ENCODE data around the gene NPAS3.
A peak's percentile ranks its signal among the peaks of the same experiment; 100 is the strongest.

Gene NPAS3

DNA sequence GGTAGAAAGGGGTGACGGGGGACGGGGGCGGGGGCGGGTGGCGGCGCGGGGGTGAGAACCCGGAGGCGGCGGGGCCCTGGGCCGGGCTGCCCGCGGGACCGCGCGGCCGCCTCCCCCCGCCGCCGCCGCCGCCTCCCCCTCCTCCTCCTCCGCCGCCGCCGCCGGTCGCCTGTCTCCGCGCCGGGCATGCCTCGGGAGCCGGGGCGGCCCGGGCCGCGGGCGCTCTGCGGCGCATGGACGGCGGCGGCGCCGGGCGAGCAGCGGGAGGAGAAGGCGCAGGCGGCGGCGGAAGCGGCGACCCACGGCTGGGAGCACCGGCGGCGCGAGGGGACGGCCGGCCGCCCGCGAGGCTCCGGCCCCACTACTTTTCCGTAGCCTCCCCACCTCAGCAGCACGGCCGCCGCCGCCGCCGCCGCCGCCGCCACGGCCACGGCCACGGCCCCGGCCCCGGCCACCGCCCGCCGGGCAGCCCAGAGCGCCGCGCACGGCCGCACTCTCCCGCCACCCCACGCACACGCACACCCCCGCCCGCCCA is at the start of gene NPAS3:
Gene NPAS3, plus strand, starts transcription at position 161 of the 535 bp plus-strand sequence.
- DNase-seq: no peak

DNA sequence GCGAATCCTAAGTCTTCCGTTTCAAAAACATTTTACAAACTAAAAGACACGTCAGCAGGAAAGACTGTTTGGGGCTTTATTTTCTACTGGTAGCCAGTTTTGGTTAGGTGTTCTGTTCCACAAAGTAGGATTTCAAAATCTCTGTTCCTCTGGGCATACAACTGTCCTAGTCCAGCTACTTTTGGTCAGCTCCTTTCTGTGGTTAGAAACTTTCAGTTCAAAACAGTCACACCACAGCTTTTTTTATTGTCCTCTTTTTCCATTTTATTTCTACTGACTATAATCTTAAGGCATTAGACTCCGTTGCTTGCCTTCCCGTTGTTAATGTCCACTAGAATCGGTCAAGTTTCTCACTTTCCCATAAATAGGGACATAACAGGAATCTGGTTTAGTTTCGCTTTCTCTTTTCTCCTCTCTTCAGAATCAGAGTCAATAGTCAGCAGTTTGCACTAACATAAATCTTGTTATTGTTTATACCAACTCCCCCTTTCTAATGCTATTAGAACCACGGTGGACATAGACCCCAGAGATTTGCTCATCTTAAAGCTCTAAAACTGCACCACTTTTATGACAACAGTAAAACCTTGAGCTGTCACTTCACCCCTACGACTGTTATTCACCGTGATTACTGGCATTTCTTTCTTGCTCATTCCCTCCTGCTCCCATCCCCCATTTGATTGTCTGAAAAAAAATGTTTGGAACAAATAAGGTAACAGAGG is 41.5 kb upstream of the NPAS3 start:
- DNase-seq: no peak

DNA sequence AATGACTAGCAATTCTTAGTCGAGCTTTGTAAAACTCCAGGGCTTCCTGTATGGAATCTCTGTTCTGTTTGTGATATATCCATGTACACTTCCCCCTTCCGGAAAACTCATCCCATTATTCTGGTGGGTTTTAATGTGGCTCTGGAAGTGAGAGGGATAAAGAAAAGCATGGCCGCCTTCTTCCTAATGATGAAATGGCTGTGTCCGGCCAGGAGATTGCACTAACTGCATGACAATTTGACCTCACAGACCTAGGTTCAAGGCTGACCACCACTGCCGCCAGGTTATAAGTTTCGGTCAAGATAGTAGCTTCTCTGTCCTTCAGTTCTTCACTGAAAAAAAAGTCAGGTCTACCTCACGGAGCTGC is 41.0 kb upstream of the NPAS3 start:
- no peak for DNase-seq

DNA sequence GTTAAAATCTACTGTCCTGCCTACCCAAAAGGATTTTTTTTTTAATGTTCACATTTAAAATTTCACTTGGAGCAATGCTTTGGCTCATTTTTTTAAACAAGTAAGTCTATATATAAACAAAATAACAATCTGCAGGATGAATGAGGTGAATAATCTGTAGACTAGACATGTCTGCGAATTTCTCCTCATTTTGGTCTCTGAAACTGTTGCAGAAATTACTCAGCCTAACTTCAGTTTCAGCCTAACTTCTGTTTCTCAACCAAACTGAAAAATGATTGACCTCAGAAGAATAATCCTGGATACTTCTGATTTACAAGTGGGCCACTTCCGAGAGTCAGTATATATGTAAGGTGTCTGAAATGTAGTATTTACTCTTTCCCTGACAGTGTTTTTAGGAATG is 39.8 kb upstream of the NPAS3 start:
- DNase-seq: no peak

DNA sequence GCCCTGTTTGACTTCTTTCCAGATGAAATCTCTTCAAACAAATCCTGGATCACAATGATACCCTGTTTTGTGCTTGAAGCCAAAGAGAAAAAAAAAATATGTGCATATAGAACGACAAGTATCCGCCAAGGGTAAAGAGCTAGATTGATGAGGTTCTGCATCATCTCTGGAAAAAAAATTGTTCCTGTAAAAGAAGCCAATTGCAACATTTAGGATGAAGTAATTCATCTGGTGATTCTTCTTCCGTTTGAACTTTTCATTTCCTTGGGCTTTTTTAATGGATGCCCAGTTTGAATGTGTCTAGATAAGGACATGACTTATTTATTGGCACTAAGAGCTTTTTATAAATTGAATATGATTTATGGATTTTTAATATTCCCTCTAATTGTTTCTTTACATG is 38.1 kb upstream of the NPAS3 start:
- DNase-seq: no peak

DNA sequence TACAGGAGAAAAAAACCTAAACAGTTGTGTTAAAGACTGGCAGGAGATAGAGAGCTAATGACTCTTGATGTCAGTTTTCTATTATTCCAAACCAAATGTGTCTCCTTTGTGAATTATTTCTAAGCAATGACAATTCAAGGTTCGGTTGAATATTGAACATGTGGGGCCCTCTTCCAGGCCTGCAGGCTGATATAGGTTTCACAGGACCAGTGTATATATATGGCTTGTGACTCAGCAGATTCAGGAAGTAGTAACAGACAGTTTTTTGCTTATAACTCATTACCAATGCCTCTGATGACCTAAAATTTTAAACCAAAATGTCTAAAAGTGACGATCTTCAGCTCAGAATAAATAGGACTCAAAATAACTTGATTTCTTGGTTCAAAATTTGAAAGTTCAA is 33.7 kb upstream of the NPAS3 start:
- no peak for DNase-seq

DNA sequence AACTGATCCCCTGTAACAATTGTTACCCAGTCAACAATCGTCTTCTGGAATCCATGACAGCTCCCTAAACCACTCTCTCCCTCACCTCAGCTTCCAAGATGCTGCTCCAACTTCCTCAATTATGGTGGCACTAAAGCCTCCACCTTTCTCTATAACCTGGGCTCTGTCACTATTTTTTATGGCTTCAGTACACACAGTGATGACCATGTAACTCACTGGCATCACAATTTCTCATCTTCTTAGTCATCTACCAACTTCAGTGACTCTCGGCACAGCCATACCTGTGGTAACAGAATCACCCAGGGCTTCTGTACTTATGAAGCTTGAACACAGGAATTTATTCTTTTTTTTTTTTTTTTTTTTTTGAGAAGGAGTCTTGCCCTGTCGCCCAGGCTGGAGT is 32.0 kb upstream of the NPAS3 start:
- no peak for DNase-seq

DNA sequence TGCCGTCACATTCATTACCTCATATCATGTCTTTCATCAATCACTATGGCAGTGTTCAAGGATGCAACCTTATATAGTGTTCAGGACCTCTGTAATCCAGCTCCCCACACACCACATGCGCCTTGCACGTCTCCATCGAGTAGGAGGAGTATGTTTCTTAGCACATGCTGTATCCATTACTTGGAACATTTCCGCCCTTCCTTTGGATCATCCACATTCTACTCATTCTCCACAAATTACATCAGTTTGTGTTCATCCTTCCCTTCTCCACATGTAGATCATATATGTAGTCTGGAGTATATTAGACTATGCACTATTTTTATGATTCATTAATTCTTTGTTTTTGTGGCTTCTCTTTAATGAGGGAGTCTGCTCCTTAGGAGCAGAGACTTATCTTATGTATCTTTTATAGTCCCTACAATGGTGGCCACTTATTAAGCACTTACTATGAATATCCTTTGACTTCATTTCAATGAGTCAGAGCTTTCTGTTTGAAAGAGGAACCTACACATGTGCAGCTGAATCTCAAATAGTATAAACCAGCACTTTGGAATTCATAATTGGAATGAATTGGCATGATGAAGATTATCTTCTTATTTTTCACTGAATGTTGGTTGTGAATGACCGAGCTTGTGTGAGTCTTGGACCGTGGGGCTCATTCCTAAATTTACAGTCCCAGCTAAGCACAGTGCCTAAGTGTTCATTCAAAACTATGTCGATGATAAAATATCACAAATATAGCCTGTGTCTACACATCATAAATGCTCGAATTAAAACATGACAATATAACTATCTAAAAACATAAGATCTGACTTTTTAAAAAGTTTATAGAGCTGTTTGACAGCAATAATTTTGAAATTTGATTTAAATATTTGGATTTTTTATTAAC is 30.2 kb upstream of the NPAS3 start:
- no peak for DNase-seq

DNA sequence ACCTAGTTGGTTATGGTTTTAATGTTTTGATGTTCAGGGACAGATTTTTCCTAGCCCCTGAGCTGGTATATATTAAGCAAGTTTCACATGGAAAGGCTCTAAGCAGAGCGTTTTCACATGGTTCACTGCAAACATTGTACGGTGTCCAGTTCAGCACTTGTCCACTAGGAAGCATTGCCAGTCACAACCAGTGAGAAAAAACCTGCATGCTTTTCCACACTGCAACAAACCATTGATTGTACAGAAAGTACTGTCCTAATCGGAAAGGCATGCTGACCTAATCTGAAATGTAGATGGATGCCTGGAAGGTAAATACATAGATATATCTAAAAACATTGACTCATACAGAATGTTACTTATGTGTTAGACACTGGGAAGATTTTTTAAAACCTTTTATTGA is 25.0 kb upstream of the NPAS3 start:
- no peak for DNase-seq

DNA sequence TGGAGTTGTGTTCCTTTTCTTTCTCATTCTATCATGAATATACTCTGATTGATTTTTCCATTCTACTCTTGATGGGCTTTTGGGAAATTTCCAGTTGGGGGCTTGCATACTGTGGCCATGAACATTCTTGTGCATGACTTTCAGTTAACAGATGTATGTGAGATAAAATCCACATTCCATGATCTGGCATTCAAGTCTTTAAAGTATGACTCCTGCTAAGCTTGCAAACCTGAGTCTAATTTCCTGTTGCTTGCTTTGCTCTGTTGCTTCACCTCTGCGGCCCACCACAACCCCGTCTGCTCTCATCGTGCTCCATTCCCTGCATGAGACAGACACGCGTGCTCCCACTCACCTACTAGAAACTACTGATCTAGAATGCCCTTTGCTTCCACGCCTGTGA is 24.3 kb upstream of the NPAS3 start:
- no peak for DNase-seq

DNA sequence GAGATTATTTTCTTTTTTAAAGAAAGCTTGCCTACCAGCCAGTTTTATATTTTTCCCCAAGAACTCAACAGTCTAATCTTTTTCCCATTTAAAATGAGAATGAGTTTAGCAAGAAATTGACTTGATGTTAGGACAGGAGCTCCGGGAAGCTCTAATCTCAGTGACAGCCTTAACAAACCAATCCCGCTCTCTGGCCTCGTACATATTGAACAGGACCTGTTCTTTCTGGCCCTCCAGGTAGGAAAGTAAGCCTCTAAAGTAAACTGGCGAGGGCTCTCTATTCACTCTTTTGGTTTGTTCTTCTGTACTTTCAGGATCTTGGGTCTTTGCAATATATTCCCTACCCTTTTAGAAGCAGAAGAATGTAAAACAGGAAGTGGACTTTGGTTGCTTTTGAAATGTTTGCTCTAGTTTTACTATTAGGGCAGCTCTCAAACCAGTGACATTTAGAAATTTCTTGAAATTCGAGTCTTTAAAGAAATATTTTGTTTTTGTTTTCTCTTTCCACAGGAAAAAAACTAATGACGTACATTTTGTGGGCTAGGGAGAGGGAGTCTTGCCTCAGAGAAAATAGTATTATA is 17.9 kb upstream of the NPAS3 start:
- DNase-seq: no peak

DNA sequence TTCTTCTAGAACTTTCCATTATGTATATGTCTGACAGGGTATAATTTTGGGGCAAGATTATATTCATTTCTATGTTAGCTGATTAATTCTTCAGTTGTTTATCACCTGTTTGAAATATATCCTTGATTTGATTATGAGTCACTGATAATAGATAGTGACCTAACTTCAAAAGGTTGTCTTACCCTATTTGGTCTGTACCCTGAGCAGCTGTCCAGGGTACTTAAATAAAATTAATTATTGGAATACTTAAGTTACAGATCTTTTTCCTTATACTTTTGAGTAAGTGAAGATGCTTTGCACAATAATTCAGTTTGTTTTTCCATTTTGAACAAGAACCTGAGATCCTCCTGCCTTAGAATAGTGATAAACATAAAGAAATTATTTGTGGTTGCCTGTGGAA is 13.2 kb upstream of the NPAS3 start:
- DNase-seq: no peak

DNA sequence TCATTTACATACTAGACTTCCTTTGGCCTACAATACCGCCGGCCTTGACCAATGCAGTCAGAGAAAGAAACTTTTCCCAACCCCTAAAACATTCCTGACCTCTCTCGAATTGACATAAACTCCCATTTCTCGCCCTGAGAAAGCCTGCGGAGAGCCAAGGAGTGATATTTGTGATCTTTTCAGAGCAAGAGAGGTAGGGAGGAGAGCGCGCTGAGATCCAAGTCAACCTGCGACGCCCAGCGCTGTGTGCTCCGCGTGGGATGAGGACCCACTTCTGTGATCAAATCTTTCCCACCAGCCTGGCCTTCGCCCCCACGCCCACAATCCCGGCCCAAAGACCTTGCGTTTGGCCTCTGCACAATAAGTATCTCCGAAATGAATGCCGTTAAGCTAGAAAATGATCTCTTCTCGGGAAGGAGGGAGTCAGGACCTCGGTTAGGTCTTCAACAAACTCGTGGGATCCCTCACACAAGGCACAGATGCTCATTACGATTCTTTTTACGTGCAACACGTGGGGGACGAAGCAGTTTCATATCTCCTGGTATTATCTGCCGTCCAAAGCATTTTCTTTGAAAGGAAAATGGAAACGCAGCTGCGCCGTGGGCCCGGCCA is 6.3 kb upstream of the NPAS3 start:
- DNase-seq: no peak

DNA sequence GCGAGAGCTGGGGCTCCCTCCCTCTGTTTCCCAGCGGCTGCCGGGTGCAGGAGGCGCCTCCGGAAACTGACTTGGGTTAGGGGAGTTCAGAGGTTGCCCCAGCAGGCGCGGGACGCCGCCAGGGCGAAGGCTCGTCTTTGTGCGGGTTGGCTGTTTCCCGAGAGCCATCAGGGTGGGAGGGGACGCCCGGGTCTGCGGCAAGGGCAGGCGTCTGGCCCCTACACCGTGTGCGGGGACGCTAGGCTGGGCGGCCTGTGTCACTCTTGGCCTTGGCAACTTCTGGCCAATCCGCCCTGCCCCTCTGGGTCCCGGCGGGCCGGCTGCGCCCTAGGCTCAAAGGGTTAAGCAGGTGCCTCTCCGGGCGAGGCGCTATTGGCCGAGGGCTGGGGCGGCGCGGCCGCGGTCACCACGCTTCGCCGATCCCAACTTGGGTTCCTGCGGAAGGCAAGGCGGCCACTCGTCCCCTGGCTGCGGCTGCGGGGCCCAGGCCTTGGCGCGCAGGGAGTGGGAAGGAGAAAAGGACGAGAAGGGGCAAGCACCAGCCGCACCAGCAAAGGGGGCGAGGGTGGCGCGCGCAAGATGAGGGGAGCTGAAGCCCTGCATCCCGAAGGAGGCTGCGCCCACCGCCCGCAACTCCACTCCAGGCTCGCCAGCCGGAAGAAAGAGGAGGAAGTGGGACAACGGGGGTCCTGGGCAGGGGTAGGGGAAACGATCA is 5.6 kb upstream of the NPAS3 start:
- no peak for DNase-seq

DNA sequence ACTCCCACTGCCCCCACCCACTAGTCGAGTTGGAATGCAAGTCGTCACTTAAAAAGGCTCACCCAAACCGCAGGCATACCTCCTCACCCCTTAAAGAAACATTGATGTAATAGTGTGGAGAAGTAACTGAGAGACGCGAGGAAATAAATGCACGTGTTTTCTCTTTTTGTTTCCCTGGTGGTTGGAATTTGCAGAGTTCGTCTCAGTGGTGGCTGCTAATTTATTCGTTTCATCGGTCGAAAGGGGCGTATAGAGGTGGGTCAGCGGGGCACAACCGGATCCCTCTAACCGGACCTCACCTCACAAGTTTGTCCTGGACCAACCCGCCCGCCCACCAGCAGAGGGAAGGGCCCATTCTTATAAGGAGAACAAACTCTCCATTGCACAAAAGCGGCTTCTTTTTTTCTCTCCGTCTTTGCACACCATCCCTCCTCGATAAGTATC is 5.0 kb upstream of the NPAS3 start:
- no peak for DNase-seq

DNA sequence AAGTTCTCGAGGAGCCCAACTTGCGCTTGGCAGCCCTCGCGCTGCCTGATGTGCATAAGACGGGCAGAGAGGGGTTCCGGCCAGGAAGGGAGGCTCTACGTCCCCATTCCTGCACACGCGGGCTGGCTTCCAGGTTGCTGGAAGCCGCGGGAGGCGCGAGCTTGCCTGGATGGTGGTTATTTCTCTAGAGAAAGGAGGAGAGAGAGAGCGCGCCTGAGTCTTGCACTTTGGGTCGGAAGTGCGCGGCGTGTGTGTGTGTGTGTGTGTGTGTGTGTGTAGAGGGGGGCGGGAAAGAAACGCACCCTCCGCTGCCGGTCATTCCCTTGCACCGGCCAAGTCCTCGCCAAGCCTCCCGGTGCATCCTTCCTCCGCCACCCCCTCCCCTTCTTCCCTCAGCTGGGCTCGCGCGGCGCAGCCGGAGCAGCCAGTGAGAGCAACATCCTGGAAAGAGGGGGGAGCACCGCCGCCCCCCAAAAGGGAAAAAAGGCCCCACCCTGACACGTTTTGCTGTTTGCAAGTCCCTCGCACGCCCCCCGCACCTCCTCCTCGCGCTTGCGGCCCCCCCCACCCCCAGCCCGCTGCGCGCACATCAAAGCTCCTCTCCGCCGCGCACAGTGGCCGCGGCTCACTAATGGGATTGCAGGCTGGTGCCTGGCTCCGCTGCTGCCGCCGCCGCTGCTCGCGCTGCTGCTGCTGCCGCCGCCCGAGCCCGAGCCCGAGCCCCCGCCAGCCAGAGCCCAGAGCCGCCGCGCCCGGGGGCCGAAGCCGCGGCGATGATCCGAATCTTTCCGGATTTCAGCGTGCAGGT is 4.4 kb upstream of the NPAS3 start:
- DNase-seq: no peak

DNA sequence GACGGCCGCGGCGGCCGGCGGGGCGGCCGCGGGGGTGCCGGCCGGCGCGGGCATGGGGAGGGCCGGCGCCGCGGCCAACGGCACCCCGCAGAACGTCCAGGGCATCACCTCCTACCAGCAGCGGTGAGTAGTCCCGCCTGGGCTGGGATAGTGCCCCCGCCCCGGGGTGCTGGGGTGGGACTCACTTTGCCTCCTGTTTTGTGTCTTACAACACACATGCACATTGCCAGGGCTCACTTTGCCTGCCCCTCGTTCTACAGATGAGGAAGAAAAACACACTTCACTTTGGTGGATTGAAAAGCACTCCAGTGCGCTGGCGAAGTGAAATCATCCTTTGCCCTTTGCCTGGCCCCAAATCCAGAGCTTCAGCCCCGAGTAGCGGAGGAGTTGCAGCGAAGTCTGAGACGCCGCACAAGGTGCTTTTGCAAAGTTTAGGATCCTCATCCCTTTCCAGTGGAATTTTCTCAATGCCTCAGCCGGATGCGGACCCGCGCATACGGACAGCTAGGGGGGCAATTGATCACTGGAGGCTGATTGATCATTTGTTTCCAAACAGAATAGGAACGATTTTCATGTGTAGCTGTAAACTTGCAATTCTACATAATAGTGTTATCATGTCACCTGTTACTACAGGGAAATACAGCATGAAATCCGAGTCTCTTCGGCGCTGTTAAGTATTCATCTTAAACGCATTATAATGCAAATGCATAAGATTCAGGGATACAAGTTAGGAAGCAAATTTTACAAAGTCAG is 3.6 kb upstream of the NPAS3 start:
- no peak for DNase-seq

DNA sequence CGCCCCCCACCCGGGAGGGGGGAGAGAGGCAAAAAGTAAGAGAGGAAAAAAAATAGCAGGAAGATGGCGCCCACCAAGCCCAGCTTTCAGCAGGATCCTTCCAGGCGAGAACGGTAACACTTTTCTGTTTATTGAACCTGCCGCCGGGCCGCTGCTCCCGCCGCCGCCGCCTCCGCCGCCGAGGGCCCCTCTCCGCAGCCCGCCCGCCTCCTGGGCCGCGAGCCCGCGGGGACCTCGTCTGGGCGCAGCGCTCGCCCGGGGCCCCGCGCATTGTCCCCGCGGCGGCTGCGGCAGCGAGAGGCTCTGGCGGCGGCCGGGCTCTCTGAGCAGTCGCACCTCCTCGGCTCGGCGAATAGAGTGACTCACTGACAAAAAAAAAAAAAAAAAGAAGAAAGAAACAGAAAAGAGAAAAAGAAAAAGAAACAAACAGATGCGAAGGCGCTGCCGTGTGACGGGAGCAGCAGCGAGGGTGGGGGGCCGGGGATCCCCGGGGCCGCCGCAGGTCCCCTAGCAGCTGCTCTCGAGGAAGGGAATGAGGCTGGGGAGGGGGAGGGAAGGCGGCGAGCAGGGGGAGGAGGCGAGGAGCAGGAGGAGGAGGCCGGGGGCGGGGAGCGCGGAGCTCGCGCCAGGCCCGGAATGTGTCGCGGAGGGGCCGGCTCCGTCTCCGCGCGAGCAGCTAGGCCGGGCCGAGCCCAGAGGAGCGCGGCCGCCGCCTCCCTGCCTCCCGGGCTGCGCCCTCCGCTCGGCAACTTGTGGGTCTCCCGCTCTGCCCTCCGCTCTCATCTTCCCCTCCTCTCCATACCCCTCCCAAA is 781 bp downstream of the NPAS3 start:
- peak; percentile 29 for DNase-seq

DNA sequence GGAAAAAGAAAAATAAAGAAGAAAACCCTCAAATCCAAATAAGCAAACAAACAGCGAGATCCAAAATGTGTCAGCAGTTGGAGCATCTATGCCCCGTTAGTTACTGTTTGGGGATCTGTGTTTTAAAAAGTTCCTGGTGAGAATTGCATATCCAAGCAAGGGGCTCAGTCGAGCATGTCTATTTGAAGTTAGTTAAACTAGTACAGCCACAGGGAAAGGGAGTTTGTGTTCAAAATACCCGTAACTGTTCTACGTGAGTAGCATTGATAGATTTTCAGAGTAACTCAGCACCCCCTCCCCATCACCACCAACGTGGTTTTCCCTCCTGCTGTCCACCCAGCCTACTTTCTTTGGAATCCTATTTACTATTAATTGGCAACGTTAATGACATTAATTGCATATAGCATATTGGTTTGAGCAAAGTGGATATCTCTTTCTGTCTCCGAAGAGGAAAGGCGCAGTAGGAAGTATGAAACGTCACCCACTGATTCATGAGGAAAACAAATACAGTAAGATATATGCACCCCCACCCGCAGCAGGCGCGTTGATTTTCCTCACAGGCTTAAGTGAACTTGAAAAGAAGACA is 1.5 kb downstream of the NPAS3 start:
- no peak for DNase-seq
